ENCODE data around the gene ZNF766.
A peak's percentile ranks its signal among the peaks of the same experiment; 100 is the strongest.
"Not testable (repeated sequence)": the region's sequence is repeated elsewhere in the genome, so short reads cannot be mapped to it uniquely, and the experiment has no call there.

Gene ZNF766

GRCh38 chr19:52275988-52276387 lies 6.6 kb downstream of the ZNF766 start:
- no peak for DNase-seq (ENCODE audit: low spot score)

GRCh38 chr19:52277471-52277870 lies 8.1 kb downstream of the ZNF766 start:
- no peak for DNase-seq (ENCODE audit: low spot score)

- no peak for DNase-seq (ENCODE audit: low spot score)
Measured at GRCh38 chr19:52286256-52286655, 16.9 kb downstream of the ZNF766 start.

DNA sequence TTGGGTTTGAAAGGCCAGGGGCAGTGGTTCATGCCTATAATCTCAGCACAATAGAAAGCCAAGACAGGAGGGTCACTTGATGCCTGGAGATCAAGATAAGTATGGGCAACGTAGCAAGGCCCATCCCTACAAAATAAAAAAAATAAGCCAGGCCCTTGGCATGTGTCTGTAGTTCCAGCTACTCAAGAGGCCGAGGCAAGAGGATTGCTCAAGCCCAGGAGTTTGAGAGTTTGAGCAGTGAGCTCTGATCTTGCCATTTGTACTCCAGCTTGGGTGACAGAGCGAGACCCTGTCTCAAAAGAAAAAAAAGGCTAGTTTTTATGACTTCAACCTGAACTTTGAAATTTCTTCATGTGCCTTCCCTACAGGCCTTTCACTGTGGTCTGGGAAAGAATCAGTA lies 22.4 kb downstream of the ZNF766 start:
- no peak for DNase-seq (ENCODE audit: low spot score)

DNA sequence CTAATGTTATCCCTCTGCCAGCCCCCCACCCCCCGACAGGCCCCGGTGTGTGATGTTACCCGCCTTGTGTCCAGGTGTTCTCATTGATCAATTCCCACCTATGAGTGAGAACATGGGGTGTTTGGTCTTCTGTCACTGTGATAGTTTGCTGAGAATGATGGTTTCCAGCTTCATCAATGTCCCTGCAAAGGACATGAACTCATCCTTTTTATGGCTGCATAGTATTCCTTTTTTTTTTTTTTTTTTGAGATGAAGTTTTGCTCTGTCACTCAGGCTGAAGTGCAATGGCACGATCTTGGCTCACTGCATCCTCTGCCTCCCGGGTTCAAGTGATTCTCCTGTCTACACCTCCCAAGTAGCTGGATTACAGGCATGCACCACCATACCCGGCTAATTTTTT lies 23.6 kb downstream of the ZNF766 start:
- DNase-seq (ENCODE audit: low spot score) = not testable (repeated sequence)

DNA sequence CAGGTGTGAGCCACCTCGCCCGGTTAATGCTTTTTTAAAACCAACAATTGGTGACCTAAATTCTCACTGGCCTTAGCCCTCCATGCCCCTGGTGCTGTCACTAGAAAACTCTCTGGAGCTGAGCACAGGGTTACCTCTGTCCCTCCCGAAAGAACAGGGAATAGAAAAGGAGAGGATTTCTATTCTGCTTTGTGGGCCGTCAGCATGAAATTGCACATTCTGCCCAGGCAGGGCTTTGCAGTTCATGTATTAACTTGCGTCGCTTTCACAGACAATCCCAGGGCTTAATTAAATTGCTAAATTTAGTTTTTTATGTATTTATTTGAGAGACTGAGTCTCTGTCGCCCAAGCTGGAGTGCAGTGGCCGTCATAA lies 27.0 kb downstream of the ZNF766 start:
- DNase-seq (ENCODE audit: low spot score) = peak; percentile 2

- peak; percentile 72 for DNase-seq (ENCODE audit: low spot score)
Measured at GRCh38 chr19:52296773-52297600, 27.6 kb downstream of the ZNF766 start, which contains the start of gene ZNF480. TSS of gene ZNF480 (plus strand) at chr19:52297169. CDS start at chr19:52300413, 3,244 bp downstream.

- DNase-seq (ENCODE audit: low spot score) = no peak
Measured at GRCh38 chr19:52297601-52298364, 28.4 kb downstream of the ZNF766 start.

GRCh38 chr19:52307275-52307674 lies 37.9 kb downstream of the ZNF766 start:
- DNase-seq (ENCODE audit: low spot score) = no peak

DNA sequence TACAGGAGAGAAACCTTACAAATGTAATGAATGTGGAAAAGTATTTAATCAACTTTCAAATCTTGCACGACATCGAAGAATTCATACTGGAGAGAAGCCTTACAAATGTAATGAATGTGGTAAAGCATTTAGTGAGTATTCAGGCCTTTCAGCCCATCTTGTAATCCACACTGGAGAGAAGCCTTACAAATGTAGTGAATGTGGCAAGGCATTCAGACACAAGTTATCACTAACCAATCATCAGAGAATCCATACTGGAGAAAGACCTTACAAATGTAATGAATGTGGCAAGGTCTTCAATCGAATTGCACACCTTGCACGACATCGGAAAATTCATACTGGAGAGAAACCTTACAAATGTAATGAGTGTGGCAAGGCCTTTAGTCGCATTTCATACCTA lies 53.0 kb downstream of the ZNF766 start:
- no peak for DNase-seq (ENCODE audit: low spot score)

DNA sequence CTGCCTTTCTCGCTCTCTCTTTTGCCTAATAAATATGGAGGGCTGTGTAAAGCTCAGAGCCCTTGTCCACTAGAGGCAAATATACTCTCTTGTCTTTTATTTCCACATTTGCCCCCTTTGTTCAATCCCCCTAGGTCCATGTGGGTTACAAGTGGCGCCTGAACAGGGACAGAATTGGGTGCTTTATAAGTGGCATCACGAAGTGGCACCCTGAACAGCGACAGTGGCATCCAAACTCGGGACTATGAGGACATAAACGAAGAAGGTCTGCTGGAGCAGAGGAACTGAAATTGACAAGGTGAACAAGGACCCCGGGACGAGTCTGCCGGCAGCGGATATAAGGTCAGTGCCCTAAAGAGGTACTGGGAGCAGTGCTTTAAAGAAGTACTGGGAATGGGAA lies 62.4 kb downstream of the ZNF766 start:
- DNase-seq (ENCODE audit: low spot score) = no peak

DNA sequence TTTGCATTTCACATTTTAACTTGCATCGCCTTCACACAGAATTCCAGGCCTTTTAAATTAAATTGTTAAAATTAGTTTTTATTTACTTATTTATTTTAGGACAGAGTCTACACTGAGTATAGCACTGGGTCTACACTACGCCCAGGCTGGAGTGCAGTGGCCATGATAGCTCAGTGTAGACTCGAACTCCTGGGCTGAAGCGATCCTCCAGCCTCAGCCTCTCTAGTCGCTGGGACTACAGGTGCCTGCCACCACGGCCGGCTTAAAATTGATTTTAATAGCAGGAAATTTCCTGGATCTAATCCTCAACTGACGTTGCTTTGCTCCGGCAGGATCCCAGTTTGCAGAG lies 66.4 kb downstream of the ZNF766 start:
- no peak for DNase-seq (ENCODE audit: low spot score)

GRCh38 chr19:52336117-52336790 lies 66.9 kb downstream of the ZNF766 start, which contains the start of gene ZNF610:
TSS of gene ZNF610 (plus strand) at chr19:52336243. CDS start at chr19:52349173, 12,930 bp downstream.
- DNase-seq (ENCODE audit: low spot score) = peak; percentile 16

GRCh38 chr19:52336791-52337381 lies 67.5 kb downstream of the ZNF766 start:
- DNase-seq (ENCODE audit: low spot score) = no peak

GRCh38 chr19:52339022-52339421 lies 69.6 kb downstream of the ZNF766 start:
- DNase-seq (ENCODE audit: low spot score) = not testable (repeated sequence)

GRCh38 chr19:52343548-52343947 lies 74.2 kb downstream of the ZNF766 start:
- peak; percentile 4 for DNase-seq (ENCODE audit: low spot score)

DNA sequence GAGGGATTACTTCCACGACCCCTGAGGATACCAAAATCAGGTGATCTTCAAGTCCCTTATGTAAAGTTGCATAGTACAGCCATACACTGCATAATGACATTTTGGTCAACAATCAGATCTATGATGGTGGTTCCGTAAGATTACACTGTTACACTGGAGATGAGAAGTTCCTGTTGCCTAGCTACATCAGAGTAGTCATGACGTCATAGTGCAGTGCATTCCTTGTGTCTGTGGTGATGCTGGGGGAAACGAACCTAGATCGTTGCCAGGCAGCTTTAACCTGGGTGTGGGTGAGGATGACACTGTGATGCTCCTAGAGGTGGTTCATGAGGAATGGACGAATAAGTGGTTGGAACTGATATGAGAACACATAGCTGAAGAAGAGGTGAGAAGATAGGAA lies 75.8 kb downstream of the ZNF766 start:
- DNase-seq (ENCODE audit: low spot score) = no peak
